GM12874 (cell line): ENCODE measurements around the gene NOTCH3.

Experiments used
- TF ChIP-seq, protein P1 (sequence below): IDR thresholded peaks from 2 replicates; pipeline ENCODE4 v1.5.1; 2011; ENCODE audit warnings: low read depth, mild to moderate bottlenecking, control low read depth, low read length, moderate library complexity; ENCODE audit not compliant: insufficient read depth

Gene NOTCH3

DNA sequence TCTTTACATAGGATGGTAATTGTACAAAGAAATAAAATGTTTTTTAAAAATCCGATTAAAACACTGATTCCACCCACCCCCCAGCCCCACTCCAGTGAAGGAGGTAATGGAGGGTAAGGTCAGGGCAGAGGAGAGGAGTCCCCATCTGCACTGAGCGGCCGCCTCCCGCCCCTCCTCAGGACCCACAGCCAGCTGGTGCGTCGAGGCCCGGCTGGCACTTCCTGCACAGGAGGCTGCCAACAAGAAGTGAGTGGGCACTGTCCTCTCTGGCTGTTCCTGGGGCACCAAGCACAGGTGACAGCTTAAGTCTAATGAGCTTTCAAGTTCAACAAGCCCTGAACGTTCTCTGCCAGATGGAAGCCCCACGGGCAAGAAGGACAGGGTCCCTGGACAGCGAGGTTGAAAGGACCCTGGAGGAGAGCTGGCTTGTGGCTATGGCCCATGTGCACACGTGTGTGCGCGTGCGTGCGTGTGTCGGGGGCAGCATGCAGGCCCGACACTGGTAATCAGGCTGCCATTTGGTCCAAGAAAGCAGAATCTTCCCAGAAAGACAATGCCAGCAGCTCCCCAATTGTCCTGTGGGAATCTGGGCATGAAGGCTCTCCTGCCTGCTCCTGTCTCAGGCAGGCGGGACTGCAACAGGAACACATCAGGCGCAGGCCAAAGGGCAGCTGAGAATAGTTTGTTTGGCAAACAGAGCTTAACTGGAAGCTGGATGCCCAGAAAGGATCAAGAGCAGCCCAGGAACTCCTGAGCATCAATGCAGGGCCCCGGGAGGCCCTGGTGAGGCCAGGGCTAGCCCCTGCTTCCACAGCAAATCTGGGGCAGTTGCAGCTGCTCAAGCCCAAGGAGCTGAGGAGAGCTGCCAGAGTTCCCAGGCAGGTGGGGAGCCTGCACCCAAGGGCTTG is 46.6 kb upstream of the NOTCH3 start:
- TF ChIP-seq, protein P1, sequence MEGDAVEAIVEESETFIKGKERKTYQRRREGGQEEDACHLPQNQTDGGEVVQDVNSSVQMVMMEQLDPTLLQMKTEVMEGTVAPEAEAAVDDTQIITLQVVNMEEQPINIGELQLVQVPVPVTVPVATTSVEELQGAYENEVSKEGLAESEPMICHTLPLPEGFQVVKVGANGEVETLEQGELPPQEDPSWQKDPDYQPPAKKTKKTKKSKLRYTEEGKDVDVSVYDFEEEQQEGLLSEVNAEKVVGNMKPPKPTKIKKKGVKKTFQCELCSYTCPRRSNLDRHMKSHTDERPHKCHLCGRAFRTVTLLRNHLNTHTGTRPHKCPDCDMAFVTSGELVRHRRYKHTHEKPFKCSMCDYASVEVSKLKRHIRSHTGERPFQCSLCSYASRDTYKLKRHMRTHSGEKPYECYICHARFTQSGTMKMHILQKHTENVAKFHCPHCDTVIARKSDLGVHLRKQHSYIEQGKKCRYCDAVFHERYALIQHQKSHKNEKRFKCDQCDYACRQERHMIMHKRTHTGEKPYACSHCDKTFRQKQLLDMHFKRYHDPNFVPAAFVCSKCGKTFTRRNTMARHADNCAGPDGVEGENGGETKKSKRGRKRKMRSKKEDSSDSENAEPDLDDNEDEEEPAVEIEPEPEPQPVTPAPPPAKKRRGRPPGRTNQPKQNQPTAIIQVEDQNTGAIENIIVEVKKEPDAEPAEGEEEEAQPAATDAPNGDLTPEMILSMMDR, result no peak

DNA sequence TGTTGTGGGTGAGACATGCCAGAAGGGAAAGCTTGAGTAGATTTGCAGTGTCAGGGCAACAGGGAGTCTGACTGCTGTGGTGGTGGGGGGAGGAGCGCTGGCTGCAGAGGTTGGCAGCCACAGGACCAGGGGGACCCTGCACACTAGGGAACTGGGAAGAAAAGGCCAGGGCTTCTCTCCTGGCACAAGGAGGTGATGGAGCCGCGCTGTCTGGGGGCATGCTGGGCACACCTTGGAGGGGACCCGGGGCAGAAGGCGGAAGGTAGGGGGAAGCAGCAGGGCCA is 45.3 kb upstream of the NOTCH3 start:
- TF ChIP-seq, protein P1, result no peak

DNA sequence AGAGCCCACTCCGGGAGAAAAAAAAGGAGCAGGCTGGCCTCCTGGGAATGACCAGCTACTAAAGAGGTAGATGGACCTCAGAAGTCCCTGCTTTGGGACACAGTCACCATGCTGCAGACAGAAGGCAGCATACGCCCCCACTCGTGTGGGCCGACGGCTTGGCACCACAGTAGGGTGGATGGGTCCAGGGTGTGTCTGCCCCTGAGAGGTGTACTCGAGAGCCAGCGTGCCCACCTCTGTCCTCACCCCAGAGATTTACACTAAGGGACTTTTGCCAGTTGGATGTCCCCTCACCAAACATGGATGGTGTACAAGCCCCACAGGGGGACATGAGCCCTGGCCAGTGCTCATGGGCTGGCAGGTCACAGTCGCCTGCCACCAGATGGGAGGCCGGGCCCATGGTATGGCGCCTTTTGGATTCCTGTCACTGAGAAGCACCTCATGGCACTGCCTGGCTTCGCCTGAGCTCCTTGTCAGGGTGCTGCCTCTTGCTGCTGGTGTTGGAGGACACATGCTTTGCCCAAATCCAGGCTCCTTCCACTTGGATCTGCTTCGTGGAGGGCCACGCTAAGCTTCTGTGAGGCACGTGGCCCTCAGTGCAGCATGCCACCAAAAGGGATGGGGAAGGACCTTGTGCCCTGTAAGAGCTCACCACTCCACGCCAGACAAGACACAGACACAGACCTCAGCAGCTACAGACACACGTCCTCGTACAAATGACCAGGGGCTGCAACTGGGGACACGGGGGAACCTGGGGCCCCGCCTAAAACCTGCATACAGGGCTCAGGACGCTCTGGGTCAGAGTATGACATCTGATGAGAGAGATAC is 44.8 kb upstream of the NOTCH3 start:
- TF ChIP-seq, protein P1, result no peak

DNA sequence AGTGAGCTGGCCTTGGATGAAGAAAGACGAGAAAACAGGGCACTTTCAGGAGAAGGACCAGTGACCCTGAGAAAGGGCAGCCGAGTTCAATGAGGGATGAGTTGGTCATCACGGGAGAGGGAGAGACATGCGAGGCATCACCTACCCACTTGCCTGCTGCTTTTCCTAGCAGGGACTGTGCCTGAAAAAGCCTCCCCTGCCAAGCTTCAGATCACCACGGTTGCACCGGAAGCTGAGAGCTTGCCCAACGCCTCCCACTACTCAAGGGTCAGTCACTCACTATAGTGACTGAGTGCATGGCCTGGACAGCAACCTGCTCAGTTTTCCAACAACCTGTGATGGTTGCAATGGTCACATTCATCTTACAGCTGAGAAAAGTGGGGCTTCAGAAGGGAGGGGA is 44.0 kb upstream of the NOTCH3 start:
- TF ChIP-seq, protein P1, result no peak

DNA sequence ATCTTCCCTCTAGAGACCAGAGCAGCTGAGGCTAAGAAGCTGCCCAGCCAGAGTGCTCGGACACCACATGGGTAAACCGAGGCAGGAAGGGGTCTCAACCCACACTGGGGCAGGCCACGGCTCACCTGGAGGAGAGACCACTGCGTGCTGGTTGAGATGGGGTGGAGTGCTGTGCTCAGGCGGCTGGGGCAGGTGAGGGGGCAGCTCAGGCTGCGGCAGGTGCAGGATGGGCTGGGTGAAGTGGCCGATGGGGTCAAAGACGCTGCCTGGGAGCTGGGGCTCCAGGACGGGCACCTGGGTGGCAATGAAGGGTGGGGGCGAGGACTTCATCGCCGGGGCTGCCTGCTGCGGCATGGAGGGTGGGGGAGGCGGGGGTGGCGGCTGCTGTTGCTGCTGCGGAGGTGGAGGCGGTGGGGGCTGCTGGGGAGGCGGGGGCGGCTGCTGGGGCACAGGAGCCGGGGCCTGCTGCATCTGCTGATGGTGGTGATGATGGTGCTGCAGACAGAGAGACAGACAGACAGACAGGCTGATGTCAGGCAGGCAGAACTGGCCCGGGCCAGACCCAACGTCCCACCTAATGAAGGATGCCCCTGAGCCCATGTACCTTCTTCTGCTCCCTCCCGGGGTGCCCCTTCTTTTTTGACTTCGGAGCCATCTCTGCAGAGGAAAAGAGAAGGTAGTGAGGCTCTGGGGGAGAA is 43.5 kb upstream of the NOTCH3 start:
- TF ChIP-seq, protein P1, result no peak

DNA sequence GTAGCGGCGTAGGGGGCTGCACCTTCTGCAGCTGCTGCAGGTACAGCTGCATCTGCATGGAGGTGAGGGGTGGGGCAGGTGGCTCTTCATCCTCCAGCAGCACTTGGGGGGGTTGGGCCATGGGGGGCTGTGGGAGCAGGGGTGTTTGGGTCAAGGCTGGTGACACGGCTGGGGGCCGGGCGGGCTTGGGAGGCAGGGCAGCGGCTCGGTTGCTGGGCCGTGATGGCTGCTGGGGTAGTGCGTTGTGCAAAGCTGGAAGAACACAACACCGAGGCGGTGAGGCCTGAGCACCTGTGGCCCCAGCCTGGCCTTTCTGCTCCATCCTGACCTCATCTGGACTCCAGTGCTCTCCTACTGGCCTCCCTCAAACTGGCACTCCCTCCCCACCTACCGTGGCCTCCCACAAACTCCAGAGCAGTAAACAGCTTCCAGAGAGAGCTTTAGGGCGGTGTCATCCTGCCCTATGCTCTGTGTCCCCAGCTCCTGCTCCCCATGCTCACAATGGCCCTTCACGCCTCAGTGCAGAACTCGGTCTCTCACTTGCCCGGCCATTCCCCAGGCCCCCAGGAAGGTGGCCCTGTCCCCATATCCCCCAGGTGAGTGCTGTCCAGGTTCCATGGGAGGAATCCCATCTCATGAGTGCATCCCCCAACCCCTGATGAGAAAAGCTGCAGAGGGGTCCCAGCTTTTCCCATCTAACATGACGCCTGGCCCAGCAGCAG is 42.6 kb upstream of the NOTCH3 start:
- TF ChIP-seq, protein P1, result no peak
